Measurements from ENCODE around the gene ZNF839.

Gene ZNF839

GRCh38 chr14:102333390-102333789 is 13.8 kb downstream of the ZNF839 start:
- H3K36me3 ChIP-seq (ENCODE audit: control insufficient read depth in 2 of 2, insufficient read depth in 1 of 2, low read length in 2 of 2) = peaks cover 46 to 67% of the 10 kb centered on the region in 2 experiments; a peak in 2 of 3 replicates
- ChIA-PET CTCF (interaction anchor here (0.7 to 1.4 kb wide), 2 partner anchors 8 to 372 kb away, joined by 4 read pairs; no protein-coding TSS in a partner anchor), POLR2A (interaction anchor here (1.4 kb wide), 1 partner anchor 29 kb away, joined by 4 read pairs; the partner anchor contains the start of genes CINP and TECPR2)
- no peaks in the 10 kb centered on the region for H3K4me1 ChIP-seq (ENCODE audit: control insufficient read depth, insufficient read depth, low read length)
- no peaks in the 10 kb centered on the region for H3K9me3 ChIP-seq (ENCODE audit: control insufficient read depth, insufficient read depth, low read depth, low read length)
- H3K4me3 ChIP-seq (ENCODE audit: low read depth, low read length) = no peak overlapping the region
- TF ChIP-seq ZNF654 (tag by site-specific recombination; IDR thresholded peaks at IDR 0.05; ENCODE audit: low read depth) (no peak), ZNF529 (tag by site-specific recombination; IDR thresholded peaks at IDR 0.05; ENCODE audit: insufficient replicate concordance) (no peak), ZNF747 (tag by site-specific recombination; IDR thresholded peaks at IDR 0.05) (no peak)
- H3K27ac ChIP-seq (ENCODE audit: extremely low read depth, low read depth, low read length) = no peak overlapping the region

- no peaks in the 10 kb centered on the region for H3K4me1 ChIP-seq (ENCODE audit: control insufficient read depth, insufficient read depth, low read length)
- TF ChIP-seq EGR2 (tag by site-specific recombination; IDR thresholded peaks at IDR 0.05; ENCODE audit: low read depth) (peak; percentile 88), ZFHX2 (tag by site-specific recombination; conservative IDR thresholded peaks at IDR 0.05) (peak; percentile 81), YY2 (tag by site-specific recombination; IDR thresholded peaks at IDR 0.05) (no peak), ZNF600 (tag by site-specific recombination; IDR thresholded peaks at IDR 0.05) (no peak), ZNF398 (tag by site-specific recombination; IDR thresholded peaks at IDR 0.05) (peak; percentile 62), ZNF335 (tag by site-specific recombination; conservative IDR thresholded peaks at IDR 0.05) (no peak)
- peaks cover 45 to 71% of the 10 kb centered on the region in 2 experiments; a peak in 2 of 3 replicates for H3K36me3 ChIP-seq (ENCODE audit: control insufficient read depth in 2 of 2, insufficient read depth in 1 of 2, low read length in 2 of 2)
- CTCF ChIA-PET = interaction anchor here (0.6 to 1.4 kb wide), 3 partner anchors 9 to 377 kb away, joined by 3 to 4 read pairs (median 4); no protein-coding TSS in a partner anchor
- no peaks in the 10 kb centered on the region for H3K9me3 ChIP-seq (ENCODE audit: control insufficient read depth, insufficient read depth, low read depth, low read length)
- POLR2A ChIA-PET = interaction anchor here (1.4 kb wide), 1 partner anchor 29 kb away, joined by 4 read pairs; the partner anchor contains the start of genes CINP and TECPR2
- no peak overlapping the region for H3K4me3 ChIP-seq (ENCODE audit: low read depth, low read length)
- no peak overlapping the region for H3K27ac ChIP-seq (ENCODE audit: extremely low read depth, low read depth, low read length)
Measured at GRCh38 chr14:102333795-102334705, 14.5 kb downstream of the ZNF839 start.

GRCh38 chr14:102335163-102335562 is 15.6 kb downstream of the ZNF839 start:
- Histone ChIP-seq H3K4me3 (ENCODE audit: low read depth, low read length) (no peak overlapping the region), H3K4me1 (ENCODE audit: control insufficient read depth, insufficient read depth, low read length) (no peaks in the 10 kb centered on the region), H3K27ac (ENCODE audit: extremely low read depth, low read depth, low read length) (no peak overlapping the region), H3K9me3 (ENCODE audit: control insufficient read depth, insufficient read depth, low read depth, low read length) (no peaks in the 10 kb centered on the region), H3K36me3 (ENCODE audit: control insufficient read depth in 2 of 2, insufficient read depth in 1 of 2, low read length in 2 of 2) (peaks cover 47 to 74% of the 10 kb centered on the region in 2 experiments; a peak in 2 of 3 replicates)
- POLR2A ChIA-PET = no interaction called here
- CTCF ChIA-PET = no interaction called here
- TF ChIP-seq ZNF335 (tag by site-specific recombination; conservative IDR thresholded peaks at IDR 0.05) = no peak
- TF ChIP-seq ZNF184 (tag by site-specific recombination; IDR thresholded peaks at IDR 0.05) = no peak
- TF ChIP-seq ZBTB20 (tag by site-specific recombination; IDR thresholded peaks at IDR 0.05) = no peak
- TF ChIP-seq ZNF280D (tag by site-specific recombination; IDR thresholded peaks at IDR 0.05) = no peak
- TF ChIP-seq ZNF248 (tag by site-specific recombination; IDR thresholded peaks at IDR 0.05) = no peak
- TF ChIP-seq ZXDB (tag by site-specific recombination; IDR thresholded peaks at IDR 0.05) = no peak
- TF ChIP-seq KLF9 (tag by site-specific recombination; IDR thresholded peaks at IDR 0.05; ENCODE audit: low read depth) = no peak
- no peak for TF ChIP-seq ZNF514 (tag by site-specific recombination; IDR thresholded peaks at IDR 0.05)
- TF ChIP-seq ZNF610 (tag by site-specific recombination; IDR thresholded peaks at IDR 0.05; ENCODE audit: borderline replicate concordance) = no peak
- no peak for TF ChIP-seq ZNF600 (tag by site-specific recombination; IDR thresholded peaks at IDR 0.05)
- no peak for TF ChIP-seq ZFP69B (tag by site-specific recombination; IDR thresholded peaks at IDR 0.05)
- no peak for TF ChIP-seq ZNF2 (tag by site-specific recombination; IDR thresholded peaks at IDR 0.05)
- TF ChIP-seq TRIM28 (IDR thresholded peaks at IDR 0.05; ENCODE audit: borderline replicate concordance, low read length) = no peak
- no peak for TF ChIP-seq ZFHX2 (tag by site-specific recombination; conservative IDR thresholded peaks at IDR 0.05)
- no peak for TF ChIP-seq SP3 (tag by site-specific recombination; IDR thresholded peaks at IDR 0.05)
